Measurements from ENCODE around the gene PRKCA. TPM values are rescaled to one million over a fixed set of nuclear protein-coding genes. Genes with fewer than 3 reads are reported as not detected.
A peak's percentile ranks its signal among the peaks of the same experiment; 100 is the strongest.

The PRKCA gene
- total RNA-seq, 3 donors from 2014 or later (not counting 1 experiment from before 2014, with no cell fraction given): 19.6 to 29.0 (median 20.4) TPM

GRCh38 chr17:66545918-66546317 lies 243.5 kb downstream of the PRKCA start:
- no peak overlapping the region for H3K4me3 Mint-ChIP-seq
- H3K4me1 Mint-ChIP-seq: peaks cover 76 to 78% of the 10 kb centered on the region in 2 donors
- no peak overlapping the region for H3K27ac ChIP-seq (ENCODE audit: low read length)

GRCh38 chr17:66547151-66547865 lies 244.9 kb downstream of the PRKCA start:
- Mint-ChIP-seq H3K27ac (peak overlapping the region; percentile 87), H3K36me3 (no peaks in the 10 kb centered on the region), H3K27me3 (ENCODE audit: low read depth in 2 of 2) (no peaks in the 10 kb centered on the region), H3K4me3 (peak overlapping the region; percentile 26), H3K4me1 (peaks cover 67 to 69% of the 10 kb centered on the region in 2 donors), H3K9me3 (peaks cover 0 to 2% of the 10 kb centered on the region in 2 donors)
- intact Hi-C loops (cut with micrococcal nuclease): no loop called here
- H3K36me3 ChIP-seq (ENCODE audit: control insufficient read depth, insufficient read depth, low read length): no peaks in the 10 kb centered on the region
- 73% methylated on average over 3 of the region's 3 CpGs for WGBS (ENCODE audit: insufficient coverage)
- no peak overlapping the region for H3K4me3 ChIP-seq (ENCODE audit: low read length)
- peak in 1 of 3 donors; percentile 16 for ATAC-seq
- no peaks in the 10 kb centered on the region for H3K27me3 ChIP-seq (ENCODE audit: control insufficient read depth, insufficient read depth, low read length)
- H3K27ac ChIP-seq (ENCODE audit: low read length): peak overlapping the region; percentile 78
- H3K4me1 ChIP-seq (ENCODE audit: control insufficient read depth, insufficient read depth, low read length): peaks cover 38% of the 10 kb centered on the region
- no peak for DNase-seq
- TF ChIP-seq CTCF (IDR thresholded peaks at IDR 0.05): no peak
- no peaks in the 10 kb centered on the region for H3K9me3 ChIP-seq (ENCODE audit: control insufficient read depth, insufficient read depth, low read length)

More at GRCh38 chr17:66545918-66546317, 243.5 kb downstream of the PRKCA start:
- ATAC-seq (no peak), DNase-seq (no peak)
- Histone ChIP-seq H3K36me3 (ENCODE audit: control insufficient read depth, insufficient read depth, low read length) (no peaks in the 10 kb centered on the region), H3K4me3 (ENCODE audit: low read length) (no peak overlapping the region), H3K4me1 (ENCODE audit: control insufficient read depth, insufficient read depth, low read length) (peaks cover 50% of the 10 kb centered on the region), H3K27me3 (ENCODE audit: control insufficient read depth, insufficient read depth, low read length) (no peaks in the 10 kb centered on the region), H3K9me3 (ENCODE audit: control insufficient read depth, insufficient read depth, low read length) (no peaks in the 10 kb centered on the region)
- Mint-ChIP-seq H3K27me3 (ENCODE audit: low read depth in 2 of 2) (no peaks in the 10 kb centered on the region), H3K36me3 (no peaks in the 10 kb centered on the region), H3K27ac (peak overlapping the region; percentile 87), H3K9me3 (peaks cover 0 to 2% of the 10 kb centered on the region in 2 donors)
- TF ChIP-seq CTCF (IDR thresholded peaks at IDR 0.05): no peak
- WGBS (ENCODE audit: insufficient coverage): no CpG with 5 or more reads among the region's 2 CpGs
- intact Hi-C loops (cut with micrococcal nuclease): no loop called here

- H3K27me3 ChIP-seq (ENCODE audit: control insufficient read depth, insufficient read depth, low read length): no peaks in the 10 kb centered on the region
- Mint-ChIP-seq H3K9me3 (peaks cover 0 to 2% of the 10 kb centered on the region in 2 donors), H3K27me3 (ENCODE audit: low read depth in 2 of 2) (no peaks in the 10 kb centered on the region), H3K4me3 (peak overlapping the region; percentile 26), H3K36me3 (no peaks in the 10 kb centered on the region), H3K4me1 (peaks cover 58 to 61% of the 10 kb centered on the region in 2 donors), H3K27ac (peak overlapping the region; percentile 87)
- H3K4me3 ChIP-seq (ENCODE audit: low read length): no peak overlapping the region
- no peaks in the 10 kb centered on the region for H3K36me3 ChIP-seq (ENCODE audit: control insufficient read depth, insufficient read depth, low read length)
- no peak for TF ChIP-seq CTCF (IDR thresholded peaks at IDR 0.05)
- intact Hi-C loops (cut with micrococcal nuclease): no loop called here
- no peaks in the 10 kb centered on the region for H3K9me3 ChIP-seq (ENCODE audit: control insufficient read depth, insufficient read depth, low read length)
- peak; percentile 41 to 55 for DNase-seq
- H3K27ac ChIP-seq (ENCODE audit: low read length): peak overlapping the region; percentile 78
- ATAC-seq: peak; percentile 83 to 95 (median 84)
- 0% methylated on average over 1 of the region's 3 CpGs for WGBS (ENCODE audit: insufficient coverage)
- H3K4me1 ChIP-seq (ENCODE audit: control insufficient read depth, insufficient read depth, low read length): peaks cover 35% of the 10 kb centered on the region
Observed at GRCh38 chr17:66548158-66548557, 245.7 kb downstream of the PRKCA start.
